ENCODE data around the gene KCNH5.

Gene KCNH5

DNA sequence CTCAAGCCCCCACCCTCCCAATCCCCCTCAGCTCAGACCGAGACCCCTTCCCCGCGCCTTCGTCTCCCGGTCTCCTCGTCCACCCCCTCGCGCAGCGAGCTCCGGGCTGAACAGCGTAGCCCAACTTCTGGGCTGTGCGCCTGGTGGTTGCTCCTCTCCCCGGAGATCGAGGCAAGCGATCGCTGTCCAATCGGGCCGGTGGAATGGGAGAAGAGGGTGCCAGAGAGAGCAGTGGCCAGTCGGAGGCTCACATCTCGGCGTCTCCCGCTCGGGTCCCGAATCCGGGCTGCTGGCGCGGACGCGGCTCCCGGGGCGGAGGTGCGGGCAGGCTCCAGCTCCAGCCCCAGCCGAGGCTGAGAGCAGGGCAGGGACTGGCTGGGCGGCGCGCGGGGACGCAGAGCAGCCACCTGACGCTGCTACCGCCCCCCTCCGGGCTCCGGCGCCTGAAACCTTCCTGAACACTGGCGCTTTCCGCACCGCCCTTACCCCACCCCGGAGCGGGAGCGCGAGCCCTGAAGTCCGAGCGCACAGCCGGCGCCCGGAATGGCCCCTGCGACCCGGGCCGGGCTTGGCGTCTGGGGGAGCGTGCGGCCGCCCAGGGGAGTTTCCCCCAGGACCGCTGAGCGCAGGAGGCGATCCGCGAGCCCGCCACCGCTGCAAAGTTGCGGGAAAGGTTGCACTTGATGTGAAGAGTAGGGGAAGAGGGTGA is 508 bp upstream of the KCNH5 start:
- H3K36me3 Mint-ChIP-seq (ENCODE audit: low read depth) = no peaks in the 10 kb centered on the region
- no peaks in the 10 kb centered on the region for H3K9me3 Mint-ChIP-seq
- H3K27ac Mint-ChIP-seq = no peak overlapping the region
- peaks cover 5% of the 10 kb centered on the region for H3K4me1 Mint-ChIP-seq
- TF ChIP-seq, protein P1, sequence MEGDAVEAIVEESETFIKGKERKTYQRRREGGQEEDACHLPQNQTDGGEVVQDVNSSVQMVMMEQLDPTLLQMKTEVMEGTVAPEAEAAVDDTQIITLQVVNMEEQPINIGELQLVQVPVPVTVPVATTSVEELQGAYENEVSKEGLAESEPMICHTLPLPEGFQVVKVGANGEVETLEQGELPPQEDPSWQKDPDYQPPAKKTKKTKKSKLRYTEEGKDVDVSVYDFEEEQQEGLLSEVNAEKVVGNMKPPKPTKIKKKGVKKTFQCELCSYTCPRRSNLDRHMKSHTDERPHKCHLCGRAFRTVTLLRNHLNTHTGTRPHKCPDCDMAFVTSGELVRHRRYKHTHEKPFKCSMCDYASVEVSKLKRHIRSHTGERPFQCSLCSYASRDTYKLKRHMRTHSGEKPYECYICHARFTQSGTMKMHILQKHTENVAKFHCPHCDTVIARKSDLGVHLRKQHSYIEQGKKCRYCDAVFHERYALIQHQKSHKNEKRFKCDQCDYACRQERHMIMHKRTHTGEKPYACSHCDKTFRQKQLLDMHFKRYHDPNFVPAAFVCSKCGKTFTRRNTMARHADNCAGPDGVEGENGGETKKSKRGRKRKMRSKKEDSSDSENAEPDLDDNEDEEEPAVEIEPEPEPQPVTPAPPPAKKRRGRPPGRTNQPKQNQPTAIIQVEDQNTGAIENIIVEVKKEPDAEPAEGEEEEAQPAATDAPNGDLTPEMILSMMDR (IDR thresholded peaks at IDR 0.05; ENCODE audit: unreplicated experiment in 3 of 3) = peak in 1 of 3 experiments; percentile 32
- no peaks in the 10 kb centered on the region for H3K27me3 Mint-ChIP-seq (ENCODE audit: low read depth)
- H3K4me3 Mint-ChIP-seq = peak overlapping the region; percentile 78 to 82 (median 78)

DNA sequence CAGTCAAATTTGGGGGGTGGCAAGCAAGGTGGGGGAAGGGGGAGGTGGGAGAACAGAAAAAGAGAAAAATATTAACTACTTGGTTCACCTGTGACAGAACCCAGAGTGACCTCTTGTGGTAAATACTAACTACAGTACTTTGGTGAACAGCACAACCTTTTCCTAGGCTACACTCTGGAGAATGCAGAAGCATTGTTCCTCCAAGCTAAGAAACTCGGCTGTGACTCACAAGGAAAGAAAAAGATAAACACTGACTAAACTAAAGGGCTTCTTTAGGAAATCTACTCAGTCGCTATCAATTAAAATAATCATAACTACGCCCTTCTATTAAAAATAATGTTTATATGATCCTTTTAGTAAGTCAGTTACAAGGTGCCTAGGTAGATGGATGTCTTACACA is 5.4 kb downstream of the KCNH5 start:
- Mint-ChIP-seq H3K4me1 (no peaks in the 10 kb centered on the region), H3K9me3 (no peaks in the 10 kb centered on the region)

GRCh38 chr14:63032641-63033040 is 12.6 kb downstream of the KCNH5 start:
- Mint-ChIP-seq H3K27ac (no peak overlapping the region), H3K4me3 (no peak overlapping the region), H3K27me3 (ENCODE audit: low read depth) (peaks cover under 1% of the 10 kb centered on the region), H3K4me1 (no peaks in the 10 kb centered on the region), H3K36me3 (ENCODE audit: low read depth) (no peaks in the 10 kb centered on the region), H3K9me3 (no peaks in the 10 kb centered on the region)
- TF ChIP-seq, protein P1 (IDR thresholded peaks at IDR 0.05; ENCODE audit: unreplicated experiment in 3 of 3) = no peak

More for the DNA sequence above, 5.4 kb downstream of the KCNH5 start:
- Mint-ChIP-seq H3K27me3 (ENCODE audit: low read depth) (peaks cover 15% of the 10 kb centered on the region), H3K27ac (no peak overlapping the region), H3K4me3 (no peak overlapping the region), H3K36me3 (ENCODE audit: low read depth) (no peaks in the 10 kb centered on the region)
- TF ChIP-seq, protein P1 (IDR thresholded peaks at IDR 0.05; ENCODE audit: unreplicated experiment in 3 of 3) = peak; percentile 50 to 70 (median 64)

DNA sequence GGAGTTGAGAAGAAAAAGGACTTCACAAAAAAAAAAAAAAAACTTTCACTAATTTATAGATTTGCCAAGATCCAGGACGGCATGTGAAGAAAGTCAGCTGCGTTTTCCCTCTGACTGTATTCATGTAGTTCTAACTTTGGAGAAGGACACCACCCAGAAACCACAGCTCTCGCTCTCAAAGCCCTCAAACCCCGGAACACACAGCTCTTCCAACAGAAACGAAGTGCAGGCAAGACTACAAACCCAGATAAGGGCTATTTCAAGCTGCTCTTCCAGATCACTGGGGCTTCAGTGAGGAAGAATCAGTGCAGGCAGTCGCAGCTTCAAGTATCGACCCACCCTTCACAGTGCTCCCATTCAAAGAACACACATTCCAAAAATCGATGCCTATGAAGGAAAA is 13.2 kb downstream of the KCNH5 start:
- TF ChIP-seq, protein P1 (IDR thresholded peaks at IDR 0.05; ENCODE audit: unreplicated experiment in 3 of 3) = no peak
- Mint-ChIP-seq H3K4me1 (no peaks in the 10 kb centered on the region), H3K27me3 (ENCODE audit: low read depth) (no peaks in the 10 kb centered on the region), H3K27ac (no peak overlapping the region), H3K36me3 (ENCODE audit: low read depth) (no peaks in the 10 kb centered on the region), H3K9me3 (no peaks in the 10 kb centered on the region), H3K4me3 (no peak overlapping the region)

DNA sequence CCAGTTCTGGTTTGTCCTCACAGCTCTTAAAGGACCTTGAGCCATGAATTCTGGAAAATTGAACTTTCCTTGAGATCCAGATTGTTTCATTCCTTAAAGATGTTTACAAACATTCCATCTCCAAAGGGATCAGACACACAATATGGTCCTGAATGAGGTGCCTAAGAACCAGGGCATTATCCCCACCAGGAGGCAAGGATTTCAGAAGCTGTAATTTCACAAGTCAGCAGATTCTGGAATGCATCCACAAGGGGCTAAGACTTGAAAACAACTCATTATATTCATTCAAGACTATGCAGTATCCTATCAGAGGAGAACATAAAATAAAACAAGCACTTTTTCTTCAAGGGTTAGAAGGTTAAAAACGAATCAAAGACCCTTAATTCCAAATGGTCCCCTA is 15.1 kb downstream of the KCNH5 start:
- TF ChIP-seq, protein P1 (IDR thresholded peaks at IDR 0.05; ENCODE audit: unreplicated experiment in 3 of 3) = no peak
- Mint-ChIP-seq H3K4me1 (no peaks in the 10 kb centered on the region), H3K9me3 (no peaks in the 10 kb centered on the region), H3K4me3 (no peak overlapping the region), H3K36me3 (ENCODE audit: low read depth) (no peaks in the 10 kb centered on the region), H3K27ac (no peak overlapping the region), H3K27me3 (ENCODE audit: low read depth) (no peaks in the 10 kb centered on the region)

GRCh38 chr14:63027719-63028118 is 17.5 kb downstream of the KCNH5 start:
- Mint-ChIP-seq H3K4me3 (no peak overlapping the region), H3K36me3 (ENCODE audit: low read depth) (no peaks in the 10 kb centered on the region), H3K9me3 (no peaks in the 10 kb centered on the region), H3K27me3 (ENCODE audit: low read depth) (no peaks in the 10 kb centered on the region), H3K4me1 (no peaks in the 10 kb centered on the region), H3K27ac (no peak overlapping the region)
- TF ChIP-seq, protein P1 (IDR thresholded peaks at IDR 0.05; ENCODE audit: unreplicated experiment in 3 of 3) = no peak

All from nephron (organoid).